ACHN (cell line): ENCODE results near the gene OGA.
"Not testable (repeated sequence)": the region's sequence is repeated elsewhere in the genome, so short reads cannot be mapped to it uniquely, and the experiment has no call there.

Experiments
- DNase-seq: peaks from one replicate; pipeline ENCODE4 v3.0.0-alpha.2; 2015
- in situ Hi-C: cut with HindIII; loops from 2 replicates; pipeline ENCODE4 v1.10.0; 2017; ENCODE audit warnings: low sequenced_read_pairs, low pct_ligation_motif_present, low pct_unique_long_range_greater_than_20kb

The OGA gene

GRCh38 chr10:101816913-101817336 is 1.3 kb downstream of the OGA start:
- no peak for DNase-seq
- in situ Hi-C loops: no loop called here

- no peak for DNase-seq
- in situ Hi-C loops: no loop called here
Observed at GRCh38 chr10:101816376-101816775, 1.9 kb downstream of the OGA start.

DNA sequence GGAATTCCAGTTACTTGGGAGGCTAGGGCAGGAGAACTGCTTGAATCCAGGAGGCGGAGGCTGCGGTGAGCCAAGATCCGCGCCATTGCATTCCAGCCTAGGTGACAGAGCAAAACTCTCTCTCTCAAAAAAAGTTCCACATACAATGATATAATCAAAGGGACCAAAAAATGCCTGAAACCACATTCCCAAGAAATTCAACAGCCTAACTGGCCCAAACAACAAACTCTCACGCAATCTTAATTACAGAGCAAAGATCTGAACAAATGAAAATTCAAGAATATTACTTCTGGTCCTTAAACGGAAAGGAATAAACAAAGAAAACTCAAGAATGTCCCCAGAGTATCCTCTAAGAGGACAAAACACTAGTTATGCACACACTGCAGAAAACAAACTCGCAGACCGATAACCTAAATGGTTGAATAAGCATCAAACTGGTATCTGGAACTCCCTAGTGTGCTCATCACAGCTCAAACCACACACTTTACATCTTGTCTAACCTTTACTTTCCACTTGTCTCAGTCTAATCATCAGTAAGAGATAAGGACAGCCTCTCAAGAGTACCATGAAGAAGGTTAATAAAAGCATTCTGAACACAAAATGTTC is 3.7 kb downstream of the OGA start:
- in situ Hi-C loops: no loop called here

DNA sequence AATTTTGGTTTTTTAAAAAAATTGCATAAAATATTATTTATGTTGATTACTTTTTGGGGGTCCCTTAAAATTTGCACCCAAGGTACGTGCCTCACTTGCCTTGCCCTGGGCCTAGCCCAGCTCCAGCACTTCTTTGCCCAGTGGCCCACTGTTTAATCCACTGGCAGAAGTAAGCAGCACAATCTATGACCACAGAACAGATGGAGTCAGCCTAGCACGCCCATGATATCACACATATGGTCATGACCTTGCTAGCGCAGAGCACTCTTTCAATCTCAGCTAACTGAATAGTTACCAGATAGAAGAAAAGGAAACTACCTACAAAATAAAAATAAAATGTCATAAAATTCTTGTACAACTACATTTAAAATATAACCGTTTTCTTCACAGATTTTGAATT is 5.6 kb downstream of the OGA start:
- in situ Hi-C loops: no loop called here
- DNase-seq: no peak

More for the DNA sequence above, 3.7 kb downstream of the OGA start:
- no peak for DNase-seq

DNA sequence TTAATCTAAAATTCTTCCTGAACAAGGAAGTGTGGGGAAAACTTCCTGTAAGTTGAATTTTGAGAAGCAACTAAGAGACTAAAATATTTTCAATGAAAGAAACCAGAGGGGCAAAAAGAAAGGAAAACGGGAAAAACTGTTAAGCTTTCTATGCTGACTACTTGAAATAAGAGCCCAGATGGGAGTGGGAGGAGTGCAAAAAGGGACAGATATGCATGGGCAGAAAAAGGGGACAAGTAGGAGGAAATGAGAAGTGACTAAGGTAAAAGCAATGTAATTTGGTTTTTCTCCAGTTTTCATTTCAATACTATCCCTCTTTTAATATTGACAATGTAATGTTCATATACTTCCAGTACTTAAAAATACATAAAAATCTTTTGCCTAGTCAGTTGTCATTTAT is 11.1 kb downstream of the OGA start:
- no peak for DNase-seq
- in situ Hi-C loops: no loop called here

DNA sequence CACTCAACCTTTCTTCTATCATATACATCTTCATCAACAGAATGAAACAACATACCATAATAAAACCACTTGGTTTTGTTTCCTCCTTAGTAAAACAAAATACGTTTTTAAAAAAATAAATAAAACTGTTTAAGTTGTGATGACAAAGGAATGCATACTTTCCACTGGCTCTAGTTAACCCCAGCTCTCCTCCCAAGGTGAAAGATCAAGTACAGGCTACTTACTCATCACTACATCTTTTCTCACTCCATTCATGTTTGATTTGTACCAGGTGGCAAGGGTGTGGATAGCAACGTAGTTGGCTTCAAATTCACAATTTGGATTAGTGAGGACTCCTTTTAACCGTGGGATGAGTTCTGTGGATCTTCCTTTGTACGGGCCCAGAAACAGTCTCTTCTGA is 14.7 kb downstream of the OGA start:
- DNase-seq: no peak
- in situ Hi-C loops: no loop called here

GRCh38 chr10:101797403-101798059 is 20.7 kb downstream of the OGA start:
- no peak for DNase-seq
- in situ Hi-C loops: no loop called here

DNA sequence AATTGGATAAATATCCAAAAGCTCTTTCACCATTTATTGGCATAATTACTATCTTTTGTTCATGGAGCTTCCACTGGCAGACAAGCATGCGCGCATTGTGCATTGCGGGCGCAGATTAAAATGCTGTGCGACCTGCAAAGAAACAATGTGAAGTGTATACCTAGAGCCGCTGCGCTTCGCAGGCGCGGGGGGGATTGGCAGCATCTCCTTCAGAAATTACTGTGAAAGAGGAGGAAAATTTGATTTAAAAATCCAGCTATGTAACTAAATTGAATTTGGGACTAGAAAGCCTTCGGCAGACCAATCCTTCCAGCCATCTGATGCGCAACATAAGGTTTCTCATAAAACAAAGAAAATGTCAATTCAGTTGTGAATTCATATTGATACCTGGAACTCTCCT is 24.7 kb downstream of the OGA start:
- in situ Hi-C loops: no loop called here
- no peak for DNase-seq

DNA sequence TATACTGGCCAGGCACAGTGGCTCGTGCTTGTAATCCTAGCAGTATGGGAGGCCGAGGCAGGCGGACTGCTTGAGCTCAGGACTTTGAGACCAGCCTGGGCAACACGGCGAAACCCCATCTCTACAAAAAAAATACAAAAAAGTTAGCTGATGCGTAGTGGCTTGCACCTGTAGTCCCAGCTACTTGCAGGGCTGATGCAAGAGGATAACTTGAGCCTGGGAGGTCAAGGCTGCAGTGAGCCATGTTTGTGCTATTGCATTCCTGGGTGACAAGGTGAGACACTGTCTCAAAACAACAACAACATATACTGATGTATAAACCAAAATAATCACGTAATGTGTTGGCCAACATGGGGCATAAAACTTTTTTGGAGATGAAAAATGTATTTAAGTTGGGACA is 28.6 kb downstream of the OGA start:
- no peak for DNase-seq
- in situ Hi-C loops: no loop called here

DNA sequence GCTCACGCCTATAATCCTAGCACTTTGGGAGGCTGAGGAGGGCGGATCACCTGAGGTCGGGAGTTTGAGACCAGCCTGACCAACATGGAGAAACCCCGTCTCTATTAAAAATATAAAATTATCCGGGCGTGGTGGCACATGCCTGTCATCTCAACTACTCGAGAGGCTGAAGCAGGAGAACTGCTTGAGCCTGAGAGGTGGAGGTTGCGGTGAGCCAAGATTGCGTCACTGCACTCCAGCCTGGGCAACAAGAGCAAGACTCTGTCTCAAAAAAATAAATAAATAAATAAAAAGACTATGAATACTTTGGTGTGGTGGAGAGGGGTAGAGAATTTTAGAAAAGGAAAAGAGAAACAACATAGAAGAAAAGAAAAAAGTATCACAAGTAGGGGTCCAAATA is 29.0 kb downstream of the OGA start:
- DNase-seq, in situ Hi-C loops: not testable (repeated sequence)

GRCh38 chr10:101785801-101786200 is 32.4 kb downstream of the OGA start:
- no peak for DNase-seq
- in situ Hi-C loops: no loop called here

DNA sequence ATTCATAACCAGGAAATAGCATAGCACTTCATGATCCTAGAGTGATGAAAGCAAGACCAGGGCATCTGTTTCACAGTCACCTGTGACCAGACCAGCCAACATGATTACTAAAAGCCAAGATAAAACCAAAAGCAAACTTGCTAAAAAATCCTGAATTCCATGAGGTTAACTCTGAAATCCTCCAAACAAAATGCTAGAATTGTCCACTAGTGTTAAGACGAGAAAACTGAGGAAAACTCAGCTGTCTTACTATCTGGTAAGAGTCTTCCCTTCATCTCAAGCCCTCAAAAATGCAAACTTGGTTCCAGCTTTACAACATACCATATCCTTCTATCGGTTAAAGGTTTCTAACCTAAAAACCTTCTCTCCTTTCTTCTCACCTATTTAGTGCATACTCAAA is 33.7 kb downstream of the OGA start:
- no peak for DNase-seq
- in situ Hi-C loops: no loop called here

DNA sequence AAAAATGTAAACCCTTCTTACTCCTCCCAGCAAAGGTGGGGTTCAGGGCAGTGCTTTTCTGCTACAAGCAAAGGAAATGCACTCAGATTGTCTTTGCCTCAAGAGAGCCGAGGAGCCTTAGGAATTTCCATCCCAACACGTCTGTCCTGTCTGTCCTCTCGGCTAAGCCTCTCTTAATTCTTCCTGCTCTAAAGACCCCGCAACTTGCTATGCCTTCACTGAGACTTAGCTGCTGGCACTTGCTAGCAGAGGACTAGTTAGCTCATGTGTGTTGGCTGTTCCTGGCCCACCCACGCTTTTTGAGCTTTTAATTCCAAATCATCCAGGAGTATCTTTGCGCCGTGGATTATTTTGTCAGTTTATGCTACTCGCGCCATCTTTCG is 34.5 kb downstream of the OGA start:
- in situ Hi-C loops: no loop called here
- DNase-seq: peak; percentile 37

GRCh38 chr10:101782811-101783735 is 35.2 kb downstream of the OGA start, which contains the start of gene NPM3:
Gene NPM3, minus strand, starts transcription at chr10:101783446. Its CDS starts 56 bp downstream, at chr10:101783390.
- in situ Hi-C loops: no loop called here
- DNase-seq: peak; percentile 86

GRCh38 chr10:101781984-101782810 is 36.0 kb downstream of the OGA start:
- in situ Hi-C loops: no loop called here
- no peak for DNase-seq

DNA sequence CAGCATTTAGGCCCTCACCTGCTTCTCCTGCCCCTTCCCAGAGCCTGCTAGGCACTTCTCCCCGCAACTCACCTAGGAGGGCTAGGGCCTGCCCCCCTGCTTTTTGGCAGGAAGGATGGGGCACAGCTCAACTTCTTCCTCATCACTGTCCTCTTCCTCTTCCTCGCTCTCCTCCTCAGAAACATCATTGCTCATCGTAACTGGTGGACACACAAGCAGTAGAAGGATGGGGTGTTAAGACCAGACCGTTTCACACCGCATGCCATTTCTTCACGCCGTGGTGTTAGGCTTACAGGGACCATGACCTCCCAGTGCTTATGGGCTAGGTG is 36.6 kb downstream of the OGA start:
- in situ Hi-C loops: no loop called here
- no peak for DNase-seq

- peak; percentile 74 for DNase-seq
- in situ Hi-C loops: no loop called here
Observed at GRCh38 chr10:101780818-101781654, 37.2 kb downstream of the OGA start.

- in situ Hi-C loops: no loop called here
- DNase-seq: no peak
Observed at GRCh38 chr10:101780187-101780817, 37.9 kb downstream of the OGA start.
